Hematopoietic multipotent progenitor cell treated with erythropoietin and hydrocortisone succinate and interleukin-3 and kit ligand, for 4 days (in vitro differentiated cells): ENCODE data around the gene NRCAM.
"Not testable (repeated sequence)": the region's sequence is repeated elsewhere in the genome, so short reads cannot be mapped to it uniquely, and the experiment has no call there.

Experiments used
- DNase-seq: peaks from one replicate; pipeline ENCODE4 v3.0.0-alpha.2; 2015

The NRCAM gene

GRCh38 chr7:108270385-108271015 lies 185.7 kb downstream of the NRCAM start:
- peak; percentile 26 for DNase-seq

GRCh38 chr7:108268200-108268820 lies 187.9 kb downstream of the NRCAM start:
- DNase-seq: no peak

GRCh38 chr7:108267615-108268014 lies 188.6 kb downstream of the NRCAM start:
- no peak for DNase-seq

GRCh38 chr7:108266491-108266890 lies 189.7 kb downstream of the NRCAM start:
- no peak for DNase-seq

- no peak for DNase-seq
Measured at GRCh38 chr7:108266035-108266434, 190.2 kb downstream of the NRCAM start.

GRCh38 chr7:108265007-108265406 lies 191.2 kb downstream of the NRCAM start:
- DNase-seq: no peak

- DNase-seq: no peak
Measured at GRCh38 chr7:108263425-108263824, 192.8 kb downstream of the NRCAM start.

GRCh38 chr7:108261560-108262255 lies 194.5 kb downstream of the NRCAM start:
- DNase-seq: no peak

GRCh38 chr7:108259447-108259846 lies 196.8 kb downstream of the NRCAM start:
- not testable (repeated sequence) for DNase-seq

GRCh38 chr7:108257954-108258353 lies 198.3 kb downstream of the NRCAM start:
- DNase-seq: no peak

- no peak for DNase-seq
Measured at GRCh38 chr7:108254259-108254658, 202.0 kb downstream of the NRCAM start.

- DNase-seq: peak; percentile 51
Measured at GRCh38 chr7:108253275-108254044, 202.8 kb downstream of the NRCAM start.

- DNase-seq: no peak
Measured at GRCh38 chr7:108252177-108252576, 204.1 kb downstream of the NRCAM start.

- no peak for DNase-seq
Measured at GRCh38 chr7:108251700-108252099, 204.5 kb downstream of the NRCAM start.

GRCh38 chr7:108249453-108249852 lies 206.8 kb downstream of the NRCAM start:
- DNase-seq: no peak

- no peak for DNase-seq
Measured at GRCh38 chr7:108248821-108249220, 207.4 kb downstream of the NRCAM start.

GRCh38 chr7:108248418-108248817 lies 207.8 kb downstream of the NRCAM start:
- no peak for DNase-seq

- no peak for DNase-seq
Measured at GRCh38 chr7:108247614-108248013, 208.6 kb downstream of the NRCAM start.

- peak; percentile 40 for DNase-seq
Measured at GRCh38 chr7:108246227-108246837, 209.9 kb downstream of the NRCAM start.

GRCh38 chr7:108245523-108246226 lies 210.6 kb downstream of the NRCAM start:
- no peak for DNase-seq

GRCh38 chr7:108244110-108244509 lies 212.1 kb downstream of the NRCAM start:
- no peak for DNase-seq

- DNase-seq: peak; percentile 13
Measured at GRCh38 chr7:108239501-108240225, 216.6 kb downstream of the NRCAM start.
